OCI-LY1 (cell line): Measurements from ENCODE around the gene FAM216A.
"Not testable (repeated sequence)": the region's sequence is repeated elsewhere in the genome, so short reads cannot be mapped to it uniquely, and the experiment has no call there.

ENCODE experiments used
- EZH2 ChIP-seq: fragments of 200-600 bp; sonication (generic), shearing (Covaris generic); IDR thresholded peaks from 2 replicates; pipeline ENCODE4 v1.8.0; 2017; ENCODE audit warnings: borderline replicate concordance, mixed run types, mild to moderate bottlenecking, antibody characterized with exemption, low read length, moderate library complexity, mixed read lengths
- TF ChIP-seq, protein P1 (sequence below): fragments of 200-600 bp; sonication (generic), shearing (Covaris generic); IDR thresholded peaks from 2 replicates; pipeline ENCODE4 v1.5.1; 2017; ENCODE audit warnings: mild to moderate bottlenecking, antibody characterized with exemption, low read length, moderate library complexity, mixed read lengths

DNA sequence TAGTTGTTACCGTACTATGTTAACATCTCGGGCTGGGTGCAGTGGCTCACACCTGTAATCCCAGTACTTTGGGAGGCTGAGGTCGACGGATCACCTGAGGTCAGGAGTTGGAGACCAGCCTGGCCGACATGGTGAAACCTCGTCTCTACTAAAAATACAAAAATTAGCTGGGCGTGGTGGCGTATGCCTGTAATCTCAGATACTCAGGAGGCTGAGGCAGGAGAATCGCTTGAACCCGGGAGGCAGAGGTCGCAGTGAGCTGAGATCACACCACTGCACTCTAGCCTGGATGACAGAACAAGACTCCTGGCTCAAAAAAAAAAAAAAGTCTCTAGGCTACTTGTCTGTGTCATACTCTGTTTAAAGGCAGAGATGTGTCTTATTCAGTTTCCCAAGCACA lies 2.9 kb upstream of the FAM216A start:
- TF ChIP-seq, protein P1, sequence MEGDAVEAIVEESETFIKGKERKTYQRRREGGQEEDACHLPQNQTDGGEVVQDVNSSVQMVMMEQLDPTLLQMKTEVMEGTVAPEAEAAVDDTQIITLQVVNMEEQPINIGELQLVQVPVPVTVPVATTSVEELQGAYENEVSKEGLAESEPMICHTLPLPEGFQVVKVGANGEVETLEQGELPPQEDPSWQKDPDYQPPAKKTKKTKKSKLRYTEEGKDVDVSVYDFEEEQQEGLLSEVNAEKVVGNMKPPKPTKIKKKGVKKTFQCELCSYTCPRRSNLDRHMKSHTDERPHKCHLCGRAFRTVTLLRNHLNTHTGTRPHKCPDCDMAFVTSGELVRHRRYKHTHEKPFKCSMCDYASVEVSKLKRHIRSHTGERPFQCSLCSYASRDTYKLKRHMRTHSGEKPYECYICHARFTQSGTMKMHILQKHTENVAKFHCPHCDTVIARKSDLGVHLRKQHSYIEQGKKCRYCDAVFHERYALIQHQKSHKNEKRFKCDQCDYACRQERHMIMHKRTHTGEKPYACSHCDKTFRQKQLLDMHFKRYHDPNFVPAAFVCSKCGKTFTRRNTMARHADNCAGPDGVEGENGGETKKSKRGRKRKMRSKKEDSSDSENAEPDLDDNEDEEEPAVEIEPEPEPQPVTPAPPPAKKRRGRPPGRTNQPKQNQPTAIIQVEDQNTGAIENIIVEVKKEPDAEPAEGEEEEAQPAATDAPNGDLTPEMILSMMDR = not testable (repeated sequence)
- TF ChIP-seq EZH2 = not testable (repeated sequence)
